NT2/D1 (cell line): ENCODE measurements around the gene SLC2A2.

Experiments used
- DNase-seq: peaks from one replicate; pipeline ENCODE4 v3.0.0-alpha.2; 2011; ENCODE audit warnings: low read depth, low spot score
- H3K27me3 ChIP-seq: 2 replicates; pipeline ENCODE4 v1.6.0; 2011; ENCODE audit warnings: mild to moderate bottlenecking; ENCODE audit not compliant: insufficient read length, insufficient read depth
- H3K36me3 ChIP-seq: 2 replicates; pipeline ENCODE4 v1.6.1; 2011; ENCODE audit warnings: mild to moderate bottlenecking, low read length, mixed read lengths; ENCODE audit not compliant: insufficient read depth, insufficient read length
- H3K4me1 ChIP-seq: 2 replicates; pipeline ENCODE4 v1.5.1; 2011; ENCODE audit not compliant: insufficient read depth, insufficient read length
- H3K4me3 ChIP-seq: 2 replicates; pipeline ENCODE4 v1.5.1; 2011; ENCODE audit warnings: low read depth; ENCODE audit not compliant: insufficient read length
- H3K9ac ChIP-seq: 2 replicates; pipeline ENCODE4 v1.6.0; 2011; ENCODE audit warnings: low read depth; ENCODE audit not compliant: insufficient read length
- H3K9me3 ChIP-seq: 2 replicates; pipeline ENCODE4 v1.5.1; 2011; ENCODE audit warnings: mild to moderate bottlenecking, low read length; ENCODE audit not compliant: insufficient read depth
- SUZ12 ChIP-seq: IDR thresholded peaks from 2 replicates; pipeline ENCODE4 v1.6.1; 2011; ENCODE audit not compliant: insufficient read length, insufficient read depth; ENCODE audit errors: extremely low read depth
- YY1 ChIP-seq: IDR thresholded peaks from 2 replicates; pipeline ENCODE4 v1.6.1; 2011; ENCODE audit not compliant: insufficient read length, insufficient read depth
- ZNF274 ChIP-seq: IDR thresholded peaks from 2 replicates; pipeline ENCODE4 v1.6.1; 2011; ENCODE audit warnings: mild to moderate bottlenecking, low read depth, low read length

Gene SLC2A2

GRCh38 chr3:170966495-170966894, 60.0 kb downstream of the SLC2A2 start:
- Histone ChIP-seq H3K36me3 (no peaks in the 10 kb centered on the region), H3K9ac (no peak overlapping the region), H3K4me3 (no peak overlapping the region), H3K9me3 (no peaks in the 10 kb centered on the region), H3K27me3 (no peaks in the 10 kb centered on the region), H3K4me1 (no peaks in the 10 kb centered on the region)
- DNase-seq = no peak
- TF ChIP-seq ZNF274 = no peak
- no peak for TF ChIP-seq YY1
- TF ChIP-seq SUZ12 = no peak

GRCh38 chr3:170962411-170962810, 64.1 kb downstream of the SLC2A2 start:
- H3K27me3 ChIP-seq = no peaks in the 10 kb centered on the region
- H3K36me3 ChIP-seq = no peaks in the 10 kb centered on the region
- no peaks in the 10 kb centered on the region for H3K9me3 ChIP-seq
- TF ChIP-seq YY1 = no peak
- no peak for TF ChIP-seq ZNF274
- no peak for TF ChIP-seq SUZ12
- DNase-seq = no peak
- no peak overlapping the region for H3K9ac ChIP-seq
- no peak overlapping the region for H3K4me3 ChIP-seq
- H3K4me1 ChIP-seq = no peaks in the 10 kb centered on the region

GRCh38 chr3:170961616-170962400, 64.7 kb downstream of the SLC2A2 start:
- Histone ChIP-seq H3K9ac (no peak overlapping the region), H3K4me1 (no peaks in the 10 kb centered on the region), H3K36me3 (no peaks in the 10 kb centered on the region), H3K4me3 (no peak overlapping the region), H3K9me3 (no peaks in the 10 kb centered on the region), H3K27me3 (no peaks in the 10 kb centered on the region)
- DNase-seq = peak; percentile 15
- TF ChIP-seq SUZ12 (no peak), ZNF274 (no peak), YY1 (no peak)

GRCh38 chr3:170959457-170959856, 67.1 kb downstream of the SLC2A2 start:
- TF ChIP-seq YY1 (no peak), SUZ12 (no peak), ZNF274 (no peak)
- Histone ChIP-seq H3K9ac (no peak overlapping the region), H3K36me3 (no peaks in the 10 kb centered on the region), H3K9me3 (no peaks in the 10 kb centered on the region), H3K4me1 (no peaks in the 10 kb centered on the region), H3K4me3 (no peak overlapping the region), H3K27me3 (no peaks in the 10 kb centered on the region)
- DNase-seq = no peak

GRCh38 chr3:170956647-170957046, 69.9 kb downstream of the SLC2A2 start:
- no peak overlapping the region for H3K4me3 ChIP-seq
- no peak overlapping the region for H3K9ac ChIP-seq
- H3K9me3 ChIP-seq = no peaks in the 10 kb centered on the region
- no peaks in the 10 kb centered on the region for H3K36me3 ChIP-seq
- no peak for DNase-seq
- peaks cover 3% of the 10 kb centered on the region for H3K4me1 ChIP-seq
- no peaks in the 10 kb centered on the region for H3K27me3 ChIP-seq
- TF ChIP-seq ZNF274 = no peak
- no peak for TF ChIP-seq SUZ12
- TF ChIP-seq YY1 = no peak

GRCh38 chr3:170953736-170954135, 72.8 kb downstream of the SLC2A2 start:
- Histone ChIP-seq H3K9me3 (no peaks in the 10 kb centered on the region), H3K4me3 (no peak overlapping the region), H3K4me1 (peaks cover 3% of the 10 kb centered on the region), H3K9ac (no peak overlapping the region), H3K36me3 (no peaks in the 10 kb centered on the region), H3K27me3 (no peaks in the 10 kb centered on the region)
- no peak for DNase-seq
- no peak for TF ChIP-seq SUZ12
- no peak for TF ChIP-seq YY1
- no peak for TF ChIP-seq ZNF274

- no peak for TF ChIP-seq ZNF274
- no peak for TF ChIP-seq YY1
- no peak for TF ChIP-seq SUZ12
- Histone ChIP-seq H3K4me1 (peaks cover 3% of the 10 kb centered on the region), H3K27me3 (no peaks in the 10 kb centered on the region), H3K4me3 (no peak overlapping the region), H3K9me3 (no peaks in the 10 kb centered on the region), H3K36me3 (no peaks in the 10 kb centered on the region), H3K9ac (no peak overlapping the region)
- no peak for DNase-seq
These were observed 73.3 kb downstream of the SLC2A2 start for GRCh38 chr3:170953229-170953628.
